ENCODE data around the gene KLRC4. TPM values are rescaled to one million over a fixed set of nuclear protein-coding genes. Genes with fewer than 3 reads are reported as not detected.

KLRC4 gene
- total and polyA plus RNA-seq, 2 of the 8 experiments (the other 6 are each of a cell fraction or from before 2014, with no cell fraction given), result not detected

DNA sequence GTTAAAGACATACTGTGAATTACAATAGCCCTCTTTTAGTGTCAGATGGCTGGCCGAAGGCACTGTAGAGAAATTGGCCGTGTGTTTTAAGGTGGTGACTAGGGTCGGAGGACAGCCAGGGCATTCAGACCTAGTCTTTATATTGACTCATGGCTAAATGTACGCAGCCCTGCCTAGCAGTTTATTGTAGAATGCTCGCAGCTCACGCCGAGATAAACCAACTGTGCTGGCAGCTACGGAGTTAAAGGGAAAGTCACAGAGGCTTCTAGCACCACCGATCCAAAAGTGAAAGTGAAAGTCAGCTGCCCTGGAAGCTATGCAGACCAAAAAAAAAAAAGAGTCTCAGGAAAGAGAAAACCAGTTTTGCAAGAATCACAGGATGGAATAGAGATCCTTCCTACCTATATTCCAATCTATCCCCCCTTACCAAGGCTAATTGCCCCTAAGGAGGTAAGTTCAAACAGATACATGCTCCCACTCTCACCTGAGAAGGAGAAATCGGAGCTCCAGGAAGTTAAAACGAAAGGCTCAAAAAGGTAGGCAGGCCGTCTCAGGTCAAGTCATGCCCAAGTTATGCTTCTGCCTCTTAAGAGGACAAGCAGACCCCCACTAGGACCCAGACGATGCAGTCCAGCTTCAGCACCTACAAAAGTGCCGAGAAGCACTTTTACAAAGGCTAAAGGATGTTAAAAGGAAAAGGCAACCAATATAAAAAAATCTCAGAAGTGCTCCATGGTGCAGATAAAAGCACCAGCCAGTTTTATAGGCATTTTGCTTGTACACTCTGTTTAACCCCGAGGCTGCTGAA lies 44.5 kb downstream of the KLRC4 start:
- Histone ChIP-seq H3K4me1 (replicated peaks in 1 of 4; ENCODE audit: control insufficient read depth in 3 of 4, insufficient read depth in 4 of 4, low read length in 3 of 4) (peaks cover 14 to 33% (median 21%) of the 10 kb centered on the region in 4 experiments; a peak in 6 of 7 replicates), H3K23me2 (ENCODE audit: low read depth, low read length) (peaks cover 5% of the 10 kb centered on the region), H3K14ac (ENCODE audit: insufficient read length) (no peak overlapping the region), H4K8ac (ENCODE audit: extremely low read depth, insufficient read depth, low read length) (no peak overlapping the region), H3K9me3 (ENCODE audit: insufficient read depth in 2 of 2, low read depth in 1 of 2, low read length in 1 of 2) (peaks cover 4% of the 10 kb centered on the region in 2 experiments; a peak in 2 of 4 replicates), H3K4me2 (ENCODE audit: insufficient read depth in 1 of 2, low read depth in 2 of 2, low read length in 2 of 2) (peak overlapping the region; percentile 75 to 87), H3K79me2 (ENCODE audit: control insufficient read depth in 1 of 2, insufficient read depth in 2 of 2, low read length in 2 of 2) (no peaks in the 10 kb centered on the region), H2BK5ac (ENCODE audit: low read depth, low read length) (peak overlapping the region; percentile 73), H2AK5ac (ENCODE audit: low read depth, low read length) (no peak overlapping the region), H3K9ac (replicated peaks in 1 of 4; ENCODE audit: extremely low read depth in 1 of 4, low read depth in 3 of 4, low read length in 3 of 4) (no peak overlapping the region; a peak in 1 of 7 replicates), H4K5ac (ENCODE audit: insufficient read length, low read depth, low read length) (peak overlapping the region; percentile 49), H3K23ac (ENCODE audit: insufficient read length) (no peak overlapping the region), H4K20me1 (replicated peaks in 1 of 2; ENCODE audit: control insufficient read depth in 1 of 2, insufficient read depth in 2 of 2, low read length in 2 of 2) (no peaks in the 10 kb centered on the region), H3K27me3 (replicated peaks in 1 of 4; ENCODE audit: control insufficient read depth in 3 of 4, extremely low read depth in 1 of 4, insufficient read depth in 3 of 4, low read length in 3 of 4) (no peaks in the 10 kb centered on the region), H3K18ac (ENCODE audit: extremely low read depth, low read length) (peak overlapping the region; percentile 64; the same call in 1 of the 2 replicates), H3K36me3 (ENCODE audit: control insufficient read depth in 2 of 4, insufficient read depth in 4 of 4, low read length in 3 of 4) (peaks cover 0 to 3% (median 0%) of the 10 kb centered on the region in 4 experiments; a peak in 1 of 8 replicates), H4K91ac (replicated peaks; ENCODE audit: insufficient read length, low read length) (peak overlapping the region; percentile 91), H2BK20ac (ENCODE audit: low read length) (no peak overlapping the region), H3K4ac (replicated peaks; ENCODE audit: insufficient read length, low read depth, low read length) (no peak overlapping the region), H2AFZ (ENCODE audit: low read length) (peak overlapping the region; percentile 91), H3K56ac (replicated peaks; ENCODE audit: insufficient read length, low read depth, low read length) (peak overlapping the region; percentile 52), H2BK120ac (replicated peaks; ENCODE audit: low read depth, low read length) (peak overlapping the region; percentile 29), H2BK15ac (ENCODE audit: low read length) (no peak overlapping the region), H3K79me1 (ENCODE audit: low read depth, low read length) (no peaks in the 10 kb centered on the region), H3K27ac (ENCODE audit: low read depth, low read length) (peak overlapping the region; percentile 16), H3K4me3 (ENCODE audit: extremely low read depth in 1 of 4, insufficient read depth in 2 of 4, low read depth in 3 of 4, low read length in 4 of 4) (peak overlapping the region; percentile 34 to 63 (median 50)), H2BK12ac (ENCODE audit: low read depth, low read length) (peak overlapping the region; percentile 99; the same call in 1 of the 2 replicates)
- 9% methylated on average over 15 of the region's 15 CpGs; no CpG with 5 or more reads in 1 of the 2 experiments for WGBS, 2 experiments (ENCODE audit: extremely low coverage in 1 of 2, insufficient coverage in 1 of 2, insufficient read length in 1 of 2, insufficient replicate concordance in 2 of 2, low coverage in 1 of 2, low lambda C conversion rate in 2 of 2, missing lambda C conversion rate in 1 of 2)
- DNase-seq (ENCODE audit: low read depth in 1 of 2, low spot score in 2 of 2) (no peak), FAIRE-seq (peak; percentile 57)
- CTCF ChIA-PET (ENCODE audit: partially characterized antibody), result interaction anchor here (1.1 to 3.2 kb wide), 9 partner anchors 8 to 310 kb away, joined by 3 to 33 read pairs (median 8); partner anchors contain the start of gene MAGOHB
- POLR2A ChIA-PET (ENCODE audit: partially characterized antibody), result interaction anchor here (0.7 to 1.2 kb wide), 2 partner anchors 168 to 358 kb away, joined by 3 read pairs; partner anchors contain the start of gene YBX3
- TF ChIP-seq POU5F1 (IDR thresholded peaks at IDR 0.05; ENCODE audit: low read depth, low read length) (no peak), HDAC2 (IDR thresholded peaks at IDR 0.05; ENCODE audit: borderline replicate concordance in 1 of 2, low read depth in 2 of 2, low read length in 2 of 2) (no peak), SIX5 (IDR thresholded peaks at IDR 0.05; ENCODE audit: low read depth, low read length) (no peak), TAF1 (IDR thresholded peaks at IDR 0.05; ENCODE audit: low read depth, low read length) (0 out of 2 replicates have a peak, but pooled peaks have one; percentile 14), SP1 (IDR thresholded peaks at IDR 0.05; ENCODE audit: low read depth, low read length) (peak; percentile 64; the same call in 1 of the 2 replicates), ASH2L (IDR thresholded peaks at IDR 0.05; ENCODE audit: low read length) (peak; percentile 95), KDM4A (IDR thresholded peaks at IDR 0.05; ENCODE audit: low read depth, low read length, severe bottlenecking) (peak; percentile 27), FOSL1 (IDR thresholded peaks at IDR 0.05; ENCODE audit: insufficient read depth, low read depth, low read length) (peak; percentile 83; the same call in 1 of the 2 replicates)
- TF ChIP-seq, protein P1, sequence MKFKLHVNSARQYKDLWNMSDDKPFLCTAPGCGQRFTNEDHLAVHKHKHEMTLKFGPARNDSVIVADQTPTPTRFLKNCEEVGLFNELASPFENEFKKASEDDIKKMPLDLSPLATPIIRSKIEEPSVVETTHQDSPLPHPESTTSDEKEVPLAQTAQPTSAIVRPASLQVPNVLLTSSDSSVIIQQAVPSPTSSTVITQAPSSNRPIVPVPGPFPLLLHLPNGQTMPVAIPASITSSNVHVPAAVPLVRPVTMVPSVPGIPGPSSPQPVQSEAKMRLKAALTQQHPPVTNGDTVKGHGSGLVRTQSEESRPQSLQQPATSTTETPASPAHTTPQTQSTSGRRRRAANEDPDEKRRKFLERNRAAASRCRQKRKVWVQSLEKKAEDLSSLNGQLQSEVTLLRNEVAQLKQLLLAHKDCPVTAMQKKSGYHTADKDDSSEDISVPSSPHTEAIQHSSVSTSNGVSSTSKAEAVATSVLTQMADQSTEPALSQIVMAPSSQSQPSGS (IDR thresholded peaks at IDR 0.05; ENCODE audit: low read length), result 0 out of 2 replicates have a peak, but pooled peaks have one; percentile 22

Data from H1 (cell line).